OCI-LY1 (cell line): ENCODE results near the gene CDKN3.

Experiments used
- H2AFZ ChIP-seq: fragments of 200-600 bp; sonication (generic), shearing (Covaris generic); 2 replicates; pipeline ENCODE4 v1.6.0; 2014; ENCODE audit warnings: antibody characterized with exemption, mild to moderate bottlenecking, low read length
- H3F3A ChIP-seq: fragments of 200-600 bp; sonication (generic), shearing (Covaris generic); 2 replicates; pipeline ENCODE4 v1.6.0; 2014; ENCODE audit warnings: mild to moderate bottlenecking, antibody characterized with exemption, low read length, moderate library complexity; ENCODE audit not compliant: insufficient read depth
- H3K27ac ChIP-seq: fragments of 200-600 bp; sonication (generic); 2 replicates; pipeline ENCODE4 v1.5.1; 2014; ENCODE audit warnings: low read length, mixed run types, mild to moderate bottlenecking, low read depth; ENCODE audit not compliant: poor library complexity, severe bottlenecking
- H3K27me3 ChIP-seq: fragments of 200-600 bp; sonication (generic); 2 replicates; pipeline ENCODE4 v1.6.0; 2014; ENCODE audit warnings: antibody characterized with exemption, mild to moderate bottlenecking, low read length, moderate library complexity; ENCODE audit not compliant: insufficient read depth
- H3K36me3 ChIP-seq: fragments of 200-600 bp; sonication (generic); 2 replicates; pipeline ENCODE4 v1.6.1; 2014; ENCODE audit warnings: mild to moderate bottlenecking, antibody characterized with exemption, low read length, moderate library complexity, mixed read lengths; ENCODE audit not compliant: insufficient read depth
- H3K4me1 ChIP-seq: fragments of 200-600 bp; sonication (generic); 2 replicates; pipeline ENCODE4 v1.5.1; 2014; ENCODE audit warnings: mild to moderate bottlenecking, low read length, moderate library complexity; ENCODE audit not compliant: insufficient read depth, severe bottlenecking
- H3K4me2 ChIP-seq: fragments of 200-600 bp; sonication (generic), shearing (Covaris generic); 2 replicates; pipeline ENCODE4 v1.6.1; 2014; ENCODE audit warnings: low read length
- H3K4me3 ChIP-seq: fragments of 200-600 bp; sonication (generic); 2 replicates; pipeline ENCODE4 v1.5.1; 2014; ENCODE audit warnings: low read length, low read depth, mild to moderate bottlenecking, mixed read lengths; ENCODE audit not compliant: poor library complexity, severe bottlenecking
- H3K79me2 ChIP-seq: fragments of 200-600 bp; shearing (Covaris generic); 2 replicates; pipeline ENCODE4 v1.6.1; 2016; ENCODE audit warnings: mixed run types, low read length, mixed read lengths; ENCODE audit not compliant: insufficient read depth
- H3K9ac ChIP-seq: fragments of 200-600 bp; sonication (generic), shearing (Covaris generic); 2 replicates; pipeline ENCODE4 v1.6.1; 2014; ENCODE audit warnings: mild to moderate bottlenecking, low read length, mixed read lengths
- H3K9me2 ChIP-seq: fragments of 200-600 bp; sonication (generic), shearing (Covaris generic); 2 replicates; pipeline ENCODE4 v1.6.1; 2014; ENCODE audit warnings: low read depth, mild to moderate bottlenecking, low read length, mixed read lengths
- H3K9me3 ChIP-seq: fragments of 200-600 bp; shearing (Covaris generic); 2 replicates; pipeline ENCODE4 v1.6.1; 2014; ENCODE audit warnings: low read length, mixed read lengths
- H4K20me1 ChIP-seq: fragments of 200-600 bp; sonication (generic), shearing (Covaris generic); 2 replicates; pipeline ENCODE4 v1.6.0; 2016; ENCODE audit warnings: mild to moderate bottlenecking, low read length; ENCODE audit not compliant: insufficient read depth
- EZH2 ChIP-seq: fragments of 200-600 bp; sonication (generic), shearing (Covaris generic); IDR thresholded peaks from 2 replicates; pipeline ENCODE4 v1.8.0; 2017; ENCODE audit warnings: borderline replicate concordance, mixed run types, mild to moderate bottlenecking, antibody characterized with exemption, low read length, moderate library complexity, mixed read lengths
- TF ChIP-seq, protein P1 (sequence below): fragments of 200-600 bp; sonication (generic), shearing (Covaris generic); IDR thresholded peaks from 2 replicates; pipeline ENCODE4 v1.5.1; 2017; ENCODE audit warnings: mild to moderate bottlenecking, antibody characterized with exemption, low read length, moderate library complexity, mixed read lengths

The CDKN3 gene

DNA sequence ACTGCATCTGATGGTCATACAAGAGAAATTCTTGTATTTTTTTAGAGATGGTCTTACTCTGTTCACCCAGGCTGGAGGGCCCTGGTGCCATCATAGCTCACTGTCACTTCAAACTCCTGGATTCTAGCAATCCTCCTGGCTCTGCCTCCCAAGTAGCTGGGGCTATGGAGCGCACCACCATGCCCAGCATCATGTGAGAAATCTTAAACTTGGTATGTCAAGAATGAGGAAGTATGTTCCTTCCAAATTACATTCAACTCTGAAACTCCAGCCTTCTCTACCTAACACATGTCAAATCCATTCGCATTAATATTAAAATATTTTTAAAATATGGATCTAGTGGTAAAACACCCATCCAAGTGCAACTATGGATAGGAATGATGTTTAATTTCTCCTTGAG, 27.5 kb upstream of the CDKN3 start:
- Histone ChIP-seq H3K9ac (no peak overlapping the region), H2AFZ (no peak overlapping the region), H3K4me2 (no peak overlapping the region), H3K27ac (no peak overlapping the region), H4K20me1 (no peaks in the 10 kb centered on the region), H3K4me1 (no peaks in the 10 kb centered on the region), H3K79me2 (no peaks in the 10 kb centered on the region), H3K27me3 (no peaks in the 10 kb centered on the region; the same call in 1 of the 2 replicates), H3K4me3 (no peak overlapping the region), H3K36me3 (no peaks in the 10 kb centered on the region), H3K9me2 (no peaks in the 10 kb centered on the region), H3K9me3 (no peaks in the 10 kb centered on the region), H3F3A (no peaks in the 10 kb centered on the region)
- TF ChIP-seq EZH2: no peak
- TF ChIP-seq, protein P1, sequence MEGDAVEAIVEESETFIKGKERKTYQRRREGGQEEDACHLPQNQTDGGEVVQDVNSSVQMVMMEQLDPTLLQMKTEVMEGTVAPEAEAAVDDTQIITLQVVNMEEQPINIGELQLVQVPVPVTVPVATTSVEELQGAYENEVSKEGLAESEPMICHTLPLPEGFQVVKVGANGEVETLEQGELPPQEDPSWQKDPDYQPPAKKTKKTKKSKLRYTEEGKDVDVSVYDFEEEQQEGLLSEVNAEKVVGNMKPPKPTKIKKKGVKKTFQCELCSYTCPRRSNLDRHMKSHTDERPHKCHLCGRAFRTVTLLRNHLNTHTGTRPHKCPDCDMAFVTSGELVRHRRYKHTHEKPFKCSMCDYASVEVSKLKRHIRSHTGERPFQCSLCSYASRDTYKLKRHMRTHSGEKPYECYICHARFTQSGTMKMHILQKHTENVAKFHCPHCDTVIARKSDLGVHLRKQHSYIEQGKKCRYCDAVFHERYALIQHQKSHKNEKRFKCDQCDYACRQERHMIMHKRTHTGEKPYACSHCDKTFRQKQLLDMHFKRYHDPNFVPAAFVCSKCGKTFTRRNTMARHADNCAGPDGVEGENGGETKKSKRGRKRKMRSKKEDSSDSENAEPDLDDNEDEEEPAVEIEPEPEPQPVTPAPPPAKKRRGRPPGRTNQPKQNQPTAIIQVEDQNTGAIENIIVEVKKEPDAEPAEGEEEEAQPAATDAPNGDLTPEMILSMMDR: no peak

DNA sequence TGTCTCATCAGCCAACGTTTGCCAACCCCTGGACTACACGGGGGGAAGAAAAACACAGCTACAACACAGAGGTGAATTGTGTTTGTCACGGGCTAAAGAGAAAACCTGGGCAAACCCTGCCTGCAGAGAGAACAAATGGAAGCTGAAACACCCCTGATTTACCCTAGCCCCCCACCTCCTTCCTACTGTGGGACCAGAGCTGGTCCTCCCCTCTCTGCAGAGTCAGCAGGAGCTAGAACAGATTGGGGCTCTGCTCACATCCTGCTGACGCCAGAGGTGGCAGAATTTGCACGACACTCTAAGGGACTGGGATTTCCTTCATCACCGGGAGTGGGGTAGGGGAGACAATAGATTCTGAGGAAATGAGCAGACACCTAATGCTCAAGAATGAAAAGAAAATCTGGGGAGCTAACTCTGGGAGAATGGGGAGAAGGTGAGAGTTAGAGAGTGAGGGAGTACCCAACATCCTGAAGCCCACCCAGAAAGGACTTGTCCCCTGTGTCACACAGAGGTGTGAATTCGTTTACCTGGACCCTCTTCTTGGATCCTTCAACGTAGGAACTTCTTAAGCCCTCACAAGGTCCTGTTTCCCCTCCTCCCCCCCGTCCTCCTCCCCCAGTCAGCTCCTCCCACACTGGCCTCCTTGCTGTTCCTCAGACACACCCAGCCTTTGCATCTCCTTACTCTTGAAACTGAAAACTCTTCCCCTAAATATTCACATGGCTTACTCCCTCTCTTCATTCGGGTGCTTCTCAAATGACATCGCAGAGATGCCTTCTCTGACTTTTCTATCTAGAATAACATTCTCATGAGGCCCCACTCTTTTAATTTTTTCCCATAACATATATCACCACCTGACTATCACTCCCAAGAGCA, 26.2 kb upstream of the CDKN3 start:
- Histone ChIP-seq H3K9me3 (no peaks in the 10 kb centered on the region), H3K4me1 (no peaks in the 10 kb centered on the region), H3K36me3 (no peaks in the 10 kb centered on the region), H3K79me2 (no peaks in the 10 kb centered on the region), H3K9ac (no peak overlapping the region), H3K4me2 (no peak overlapping the region), H3F3A (no peaks in the 10 kb centered on the region), H2AFZ (no peak overlapping the region), H3K27ac (no peak overlapping the region), H3K9me2 (no peaks in the 10 kb centered on the region), H4K20me1 (no peaks in the 10 kb centered on the region), H3K4me3 (no peak overlapping the region), H3K27me3 (no peaks in the 10 kb centered on the region; the same call in 1 of the 2 replicates)
- TF ChIP-seq, protein P1: no peak
- TF ChIP-seq EZH2: no peak

DNA sequence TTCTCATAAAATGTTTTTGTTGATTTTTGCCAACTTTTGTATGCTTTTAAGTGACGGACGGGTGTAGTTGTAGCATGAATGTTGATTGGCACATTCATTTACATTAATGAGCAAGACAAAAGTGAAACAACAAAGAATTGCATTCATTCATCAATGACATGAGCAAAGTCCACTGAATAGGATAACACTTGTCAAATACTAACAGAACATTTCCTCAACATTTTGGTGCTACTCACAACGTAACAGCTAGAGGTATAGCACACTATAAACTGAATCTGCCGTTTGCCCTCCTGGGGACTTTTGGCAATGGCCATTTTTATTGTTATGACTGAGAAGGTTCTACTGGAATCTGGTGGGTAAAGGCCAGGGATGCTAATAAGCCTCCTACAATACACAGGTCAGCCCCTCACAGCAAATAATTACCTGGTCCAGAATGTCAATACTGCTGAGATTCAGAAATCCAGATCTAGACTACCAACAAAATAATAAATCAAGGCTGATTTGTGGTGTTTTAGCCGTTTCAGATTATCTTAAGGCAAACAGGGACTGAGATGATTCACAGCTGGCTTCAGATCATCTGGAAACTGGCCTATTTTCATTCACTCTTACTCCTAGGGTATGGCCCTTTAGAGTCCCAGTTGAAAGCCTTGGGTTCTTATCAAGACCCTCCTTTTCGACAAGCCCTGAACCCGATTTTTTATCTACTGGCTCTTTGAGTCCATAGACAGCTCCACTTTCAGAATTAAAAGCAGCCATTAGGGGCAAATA, 22.5 kb upstream of the CDKN3 start:
- H3K27me3 ChIP-seq: no peaks in the 10 kb centered on the region
- no peaks in the 10 kb centered on the region for H3K9me3 ChIP-seq
- H3K79me2 ChIP-seq: no peaks in the 10 kb centered on the region
- no peak overlapping the region for H3K9ac ChIP-seq
- no peaks in the 10 kb centered on the region for H3K9me2 ChIP-seq
- no peak overlapping the region for H3K27ac ChIP-seq
- H3K4me2 ChIP-seq: no peak overlapping the region
- H3K36me3 ChIP-seq: no peaks in the 10 kb centered on the region
- H3K4me3 ChIP-seq: no peak overlapping the region
- no peaks in the 10 kb centered on the region for H4K20me1 ChIP-seq
- no peaks in the 10 kb centered on the region for H3F3A ChIP-seq
- H2AFZ ChIP-seq: no peak overlapping the region
- no peaks in the 10 kb centered on the region for H3K4me1 ChIP-seq
- TF ChIP-seq EZH2: no peak
- TF ChIP-seq, protein P1: no peak
